G401 (cell line): ENCODE results near the gene FAM78B. TPM values are rescaled to one million over a fixed set of nuclear protein-coding genes. Genes with fewer than 3 reads are reported as not detected.

Experiments
- DNase-seq: peaks from one replicate; pipeline ENCODE4 v3.0.0-alpha.2; 2015; ENCODE audit warnings: low spot score
- in situ Hi-C: cut with HindIII; loops from 2 replicates; pipeline ENCODE4 v1.10.0; 2016; ENCODE audit warnings: low sequenced_read_pairs, mixed read lengths
- total RNA-seq: library from RNA; depleted of rRNA; stranded (reverse); fragments of >200 nt; shearing (Covaris generic); gene quantifications from 2 replicates; pipeline ENCODE4 v1.2.3, GENCODE V29; 2014; rRNA removed

Gene FAM78B
- total RNA-seq: not detected in 2 replicates

- peak; percentile 81 for DNase-seq
- in situ Hi-C loops: no loop called here
These were observed at the start of gene FAM78B for GRCh38 chr1:166166698-166167571. FAM78B (minus strand) TSS chr1:166167001; CDS start chr1:166166248, 753 bp downstream.

GRCh38 chr1:166202546-166202945 lies 35.7 kb upstream of the FAM78B start:
- no peak for DNase-seq
- in situ Hi-C loops: no loop called here

GRCh38 chr1:166200743-166201142 lies 33.9 kb upstream of the FAM78B start:
- no peak for DNase-seq
- in situ Hi-C loops: no loop called here

GRCh38 chr1:166197597-166197996 lies 30.8 kb upstream of the FAM78B start:
- in situ Hi-C loops: no loop called here
- DNase-seq: no peak

- in situ Hi-C loops: no loop called here
- no peak for DNase-seq
These were observed 30.3 kb upstream of the FAM78B start for GRCh38 chr1:166197141-166197540.

GRCh38 chr1:166193057-166193698 lies 26.4 kb upstream of the FAM78B start:
- DNase-seq: no peak
- in situ Hi-C loops: no loop called here

GRCh38 chr1:166190400-166190799 lies 23.6 kb upstream of the FAM78B start:
- in situ Hi-C loops: no loop called here
- no peak for DNase-seq

- in situ Hi-C loops: no loop called here
- DNase-seq: no peak
These were observed 22.3 kb upstream of the FAM78B start for GRCh38 chr1:166189126-166189525.

GRCh38 chr1:166185526-166185925 lies 18.7 kb upstream of the FAM78B start:
- in situ Hi-C loops: no loop called here
- no peak for DNase-seq

GRCh38 chr1:166184897-166185296 lies 18.1 kb upstream of the FAM78B start:
- in situ Hi-C loops: no loop called here
- no peak for DNase-seq

- no peak for DNase-seq
- in situ Hi-C loops: no loop called here
These were observed 17.2 kb upstream of the FAM78B start for GRCh38 chr1:166184012-166184411.

- in situ Hi-C loops: no loop called here
- DNase-seq: no peak
These were observed 15.5 kb upstream of the FAM78B start for GRCh38 chr1:166182281-166182680.

GRCh38 chr1:166176416-166176815 lies 9.6 kb upstream of the FAM78B start:
- in situ Hi-C loops: no loop called here
- DNase-seq: no peak

GRCh38 chr1:166175032-166175431 lies 8.2 kb upstream of the FAM78B start:
- DNase-seq: no peak
- in situ Hi-C loops: no loop called here

- in situ Hi-C loops: no loop called here
- DNase-seq: no peak
These were observed 7.3 kb upstream of the FAM78B start for GRCh38 chr1:166174108-166174507.

GRCh38 chr1:166172106-166172505 lies 5.3 kb upstream of the FAM78B start:
- no peak for DNase-seq
- in situ Hi-C loops: no loop called here

- in situ Hi-C loops: no loop called here
- DNase-seq: no peak
These were observed 3.9 kb upstream of the FAM78B start for GRCh38 chr1:166170726-166171125.

- DNase-seq: no peak
- in situ Hi-C loops: no loop called here
These were observed 3.3 kb upstream of the FAM78B start for GRCh38 chr1:166170075-166170474.

GRCh38 chr1:166169182-166169581 lies 2.4 kb upstream of the FAM78B start:
- in situ Hi-C loops: no loop called here
- DNase-seq: no peak

- in situ Hi-C loops: no loop called here
- no peak for DNase-seq
These were observed 748 bp upstream of the FAM78B start for GRCh38 chr1:166167572-166167925.

- no peak for DNase-seq
These were observed 488 bp downstream of the FAM78B start for GRCh38 chr1:166166329-166166697.

More at GRCh38 chr1:166166329-166166697, 488 bp downstream of the FAM78B start:
- in situ Hi-C loops: no loop called here
